HG03558 (cell line): Measurements from ENCODE around the gene ABCB8.

Experiments used
- ATAC-seq: cut with Tn5 transposase; IDR thresholded peaks from one replicate; pipeline ENCODE4 v1.9.1; 2021; ENCODE audit warnings: moderate number of reproducible peaks; ENCODE audit not compliant: unreplicated experiment; ENCODE audit errors: extremely low read depth

ABCB8 gene

DNA sequence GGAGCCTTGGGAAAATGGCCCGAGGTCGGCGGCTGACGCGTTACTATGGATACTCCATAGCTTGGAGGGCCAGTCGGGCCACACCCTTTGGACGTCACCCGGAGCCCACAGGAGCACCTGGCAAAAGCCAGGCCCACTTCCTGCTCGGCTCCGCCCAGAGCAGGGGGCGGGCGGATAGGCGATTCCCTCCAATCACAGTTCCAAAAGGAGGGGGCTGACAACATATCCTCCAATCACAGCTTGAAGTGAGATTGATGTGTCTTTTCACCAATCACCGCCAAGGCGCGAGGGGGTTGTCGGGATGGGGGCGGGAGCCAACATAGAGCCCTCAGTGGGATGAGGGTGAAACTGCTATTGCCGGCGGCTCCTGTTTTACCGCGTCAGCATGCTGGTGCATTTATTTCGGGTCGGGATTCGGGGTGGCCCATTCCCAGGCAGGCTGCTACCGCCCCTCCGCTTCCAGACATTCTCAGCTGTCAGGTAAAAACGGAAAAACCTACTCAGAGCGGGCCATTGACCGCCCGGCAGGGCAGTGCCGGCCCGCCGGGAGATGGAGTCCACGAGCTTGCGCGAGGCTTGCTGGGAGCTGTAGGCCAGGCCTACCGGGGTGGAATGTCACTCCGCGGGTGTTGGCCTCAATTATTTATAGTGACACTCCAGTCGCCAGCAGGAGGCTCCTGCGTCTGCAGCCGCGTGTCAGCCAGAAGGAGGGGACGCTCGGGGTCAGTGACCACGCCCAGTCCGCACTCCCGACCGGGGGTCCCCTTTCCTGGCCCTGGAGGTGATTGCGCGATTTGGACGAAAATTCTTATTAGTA lies at the start of gene ABCB8:
Gene ABCB8 (plus strand): TSS at position 320 of the 817 bp plus-strand sequence. CDS start 66 bp downstream, at position 386.
- peak; percentile 96 for ATAC-seq

DNA sequence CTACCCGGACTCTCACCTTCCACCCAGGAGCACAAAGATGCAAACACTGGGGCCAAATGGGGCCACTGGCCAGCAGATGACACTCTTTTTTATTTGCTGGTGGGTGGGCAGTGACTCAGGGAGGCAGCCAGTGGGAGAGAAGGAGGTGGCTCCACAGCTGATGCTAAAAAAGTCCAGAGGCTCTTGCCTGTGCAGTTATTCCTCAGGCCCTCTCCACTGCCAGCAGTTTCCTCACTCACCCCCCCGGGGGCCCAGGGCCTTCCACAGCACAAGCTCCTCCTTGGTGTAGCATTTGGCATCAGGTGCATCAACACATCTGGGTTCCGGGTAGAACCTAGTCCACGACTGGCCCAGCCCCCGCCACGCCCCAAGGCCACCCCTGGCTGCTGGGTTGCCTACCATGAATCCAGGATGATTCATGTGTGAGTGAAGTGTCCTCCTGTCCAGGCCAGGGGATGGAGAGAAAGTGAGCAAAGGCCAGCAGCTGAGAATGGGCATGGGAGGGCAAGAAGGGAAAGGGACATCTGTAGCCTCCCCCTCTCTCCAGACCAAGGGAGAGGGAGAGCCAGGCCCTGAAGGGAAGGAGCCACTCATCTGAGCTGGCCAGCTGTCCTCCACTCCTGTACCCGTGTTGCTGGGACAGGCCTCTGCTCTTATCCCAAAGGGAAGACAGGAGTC lies 48.4 kb upstream of the ABCB8 start:
- no peak for ATAC-seq

DNA sequence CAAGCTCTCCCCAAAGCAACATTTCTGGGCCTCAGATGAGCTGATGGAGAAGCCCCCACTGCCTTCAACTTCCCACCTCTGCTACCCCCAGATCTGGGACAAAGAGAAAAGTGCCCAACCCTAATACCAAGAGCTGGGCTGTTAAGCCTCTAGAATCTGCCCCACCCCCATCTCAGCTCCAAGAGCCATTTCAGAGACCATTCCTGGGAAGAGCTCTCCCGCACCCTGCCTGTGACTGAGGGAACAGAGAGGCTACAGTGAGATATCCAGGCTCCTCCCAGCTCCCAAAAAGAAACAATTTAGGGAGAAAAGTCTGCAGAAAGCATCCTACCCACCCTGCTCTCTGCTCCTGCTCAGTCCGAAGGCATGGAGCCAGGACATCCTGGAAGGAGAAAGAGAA lies 47.6 kb upstream of the ABCB8 start:
- ATAC-seq, result no peak

DNA sequence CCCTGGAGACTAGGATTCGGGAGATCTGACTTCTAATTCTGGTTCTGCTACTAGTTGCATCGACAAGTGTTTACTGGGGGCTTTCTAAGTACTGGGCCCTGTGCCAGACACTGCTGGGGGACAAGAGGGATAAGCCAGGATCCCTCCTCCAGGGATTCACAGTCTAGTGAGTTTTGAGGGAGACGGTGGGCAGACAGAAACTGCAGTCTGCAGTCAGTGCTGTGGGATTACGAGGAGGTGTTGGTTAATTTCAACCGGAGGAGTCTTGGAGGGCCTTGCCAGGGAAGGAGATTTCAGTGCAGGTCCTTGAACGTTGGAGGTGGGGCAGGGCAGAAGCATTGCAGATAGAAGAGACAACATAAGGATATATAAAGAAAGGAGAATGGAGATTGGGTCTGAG lies 46.6 kb upstream of the ABCB8 start:
- ATAC-seq, result no peak

DNA sequence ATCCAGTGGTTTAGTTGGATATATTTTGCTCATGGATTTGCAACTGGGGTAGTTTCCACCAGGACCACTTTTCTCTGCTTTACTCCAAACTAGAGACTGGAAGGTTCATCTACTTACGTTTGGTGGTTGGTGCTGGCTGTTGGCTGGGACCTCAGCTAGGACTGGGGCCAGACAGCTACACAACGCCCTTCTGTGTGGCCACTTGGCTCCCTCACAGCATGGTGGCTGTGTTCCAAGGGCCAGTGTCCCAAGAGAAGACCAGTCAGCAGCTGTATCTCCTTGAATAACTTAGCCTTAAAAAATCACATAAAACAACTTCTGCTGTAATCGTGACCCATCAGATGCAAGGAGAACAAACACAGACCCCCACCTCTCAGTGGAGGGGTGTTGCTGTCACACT lies 45.9 kb upstream of the ABCB8 start:
- no peak for ATAC-seq

DNA sequence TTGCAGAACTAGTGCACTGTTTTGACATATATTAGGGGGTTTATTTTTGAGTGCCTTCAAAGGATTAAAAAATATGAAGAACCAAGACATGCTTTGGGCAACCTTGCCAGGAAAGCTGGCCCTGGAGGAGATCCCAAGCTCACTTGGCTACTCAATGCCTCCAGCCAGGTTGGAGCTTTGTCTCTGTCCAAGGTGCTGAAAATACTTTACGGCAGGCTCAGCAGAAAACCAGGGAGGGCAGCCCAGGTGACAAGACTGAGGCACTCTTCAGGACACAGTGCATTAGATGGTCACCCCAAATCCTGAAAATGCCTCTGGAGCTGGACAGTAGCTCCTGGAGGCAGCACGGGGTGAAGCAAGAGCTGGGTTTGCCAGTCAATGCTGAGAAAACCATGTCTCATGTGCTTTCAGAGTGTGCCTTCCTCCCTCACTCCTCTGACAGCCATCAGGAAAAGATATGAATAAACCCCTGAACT lies 44.3 kb upstream of the ABCB8 start:
- ATAC-seq, result no peak

DNA sequence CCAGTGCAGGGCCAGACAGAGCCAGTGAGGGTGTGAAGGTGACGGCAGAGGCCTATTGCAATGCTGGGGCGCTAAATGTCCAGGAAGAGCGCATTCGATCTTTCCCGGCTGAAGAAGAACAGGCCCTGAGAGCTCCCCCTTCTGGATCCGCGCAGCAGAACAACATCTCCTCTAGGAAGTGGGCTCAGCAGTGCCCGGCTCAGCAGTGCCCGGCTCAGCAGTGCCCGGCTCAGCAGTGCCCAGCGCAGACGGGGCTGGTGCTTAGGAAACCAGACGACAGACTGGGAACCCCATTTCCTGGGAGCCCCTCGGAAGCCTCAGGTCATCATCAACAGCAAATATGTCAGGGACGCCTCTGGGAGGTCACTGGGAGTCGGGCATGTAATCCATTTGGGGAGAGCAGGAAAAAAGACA lies 42.1 kb upstream of the ABCB8 start:
- no peak for ATAC-seq

DNA sequence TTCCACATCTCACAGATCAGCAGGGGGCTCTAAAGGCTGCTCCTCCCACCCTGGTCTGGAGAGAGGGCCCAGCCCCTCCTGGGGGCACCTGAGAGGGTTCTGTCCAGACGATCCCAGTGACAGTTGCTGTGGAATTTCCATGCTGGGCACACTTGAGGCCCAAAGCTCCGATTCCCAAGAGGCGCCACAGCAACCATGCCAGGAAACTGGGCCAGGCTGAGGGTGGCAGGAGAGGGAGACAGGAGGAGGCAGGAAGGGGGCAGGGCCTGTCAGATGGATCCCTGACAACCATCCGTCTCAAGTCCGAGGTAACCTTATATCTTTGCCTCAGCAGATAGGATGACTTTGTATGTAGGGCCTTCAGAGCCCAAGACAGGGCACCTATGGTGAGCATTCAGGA lies 41.7 kb upstream of the ABCB8 start:
- no peak for ATAC-seq

DNA sequence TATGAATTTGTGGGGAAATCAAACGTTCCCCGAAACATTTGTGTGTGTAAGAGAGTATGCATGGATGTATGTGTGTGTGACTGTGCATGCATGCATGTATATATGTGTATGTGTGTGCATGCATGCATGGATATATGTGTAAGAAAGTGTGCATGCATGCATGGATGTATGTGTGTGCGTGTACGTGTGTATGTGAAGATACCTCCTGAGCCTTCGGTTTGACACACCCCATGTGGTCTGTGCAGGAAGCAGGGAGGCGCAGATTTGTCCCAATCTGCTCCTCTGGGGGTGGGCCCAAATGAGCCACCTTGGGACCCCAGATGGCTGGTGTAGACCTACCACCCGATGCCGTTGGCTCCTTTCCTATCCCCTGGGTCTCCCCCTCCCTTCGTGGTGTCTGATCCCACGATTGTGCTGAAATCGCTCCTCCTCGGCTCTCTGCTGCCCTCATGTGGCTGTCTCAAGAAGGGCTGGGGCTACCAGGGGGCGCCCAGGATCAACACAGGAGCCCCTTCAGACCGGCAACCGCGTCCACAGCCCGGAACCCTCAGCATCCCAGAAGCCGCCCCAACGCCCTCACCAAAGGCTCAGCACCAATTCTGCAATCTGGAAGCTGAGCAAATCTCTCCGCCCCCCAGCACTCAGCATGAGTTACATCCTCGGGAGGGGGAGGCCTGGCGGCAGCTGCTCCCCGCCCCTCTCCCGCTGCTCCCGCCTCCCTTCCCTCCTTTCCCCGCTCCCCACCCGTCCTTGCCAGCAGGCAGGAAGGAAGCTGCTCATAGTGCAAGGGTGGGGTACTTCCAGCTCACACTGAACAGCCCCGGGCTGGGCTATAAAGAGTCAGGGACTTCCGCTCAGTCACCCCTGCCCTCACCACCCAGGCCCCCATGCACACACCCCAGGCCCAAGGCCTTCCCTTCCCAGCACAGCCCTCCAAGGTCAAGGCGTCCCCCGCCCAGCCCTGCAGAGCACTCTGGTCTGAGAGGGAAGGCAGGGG lies 39.7 kb upstream of the ABCB8 start:
- ATAC-seq, result no peak

DNA sequence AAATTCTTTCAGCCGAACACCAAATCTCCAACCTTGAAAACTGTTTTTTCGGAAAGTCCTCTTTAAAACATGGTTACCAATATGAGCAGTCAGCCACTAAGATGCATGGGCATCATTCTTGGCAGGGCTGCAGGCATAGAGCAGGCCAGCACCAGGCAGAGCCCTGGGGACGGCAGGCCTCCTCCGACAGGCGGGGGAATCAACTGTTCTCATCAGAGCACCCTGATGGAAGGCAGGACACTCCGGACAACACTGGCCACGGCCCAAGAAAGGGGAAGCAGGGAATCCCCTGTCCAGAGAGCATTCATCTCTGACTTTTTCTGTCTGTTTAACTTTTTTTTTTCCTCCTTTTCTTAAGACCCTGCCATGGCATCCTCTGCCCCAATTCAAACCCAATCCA lies 38.8 kb upstream of the ABCB8 start:
- ATAC-seq, result no peak

DNA sequence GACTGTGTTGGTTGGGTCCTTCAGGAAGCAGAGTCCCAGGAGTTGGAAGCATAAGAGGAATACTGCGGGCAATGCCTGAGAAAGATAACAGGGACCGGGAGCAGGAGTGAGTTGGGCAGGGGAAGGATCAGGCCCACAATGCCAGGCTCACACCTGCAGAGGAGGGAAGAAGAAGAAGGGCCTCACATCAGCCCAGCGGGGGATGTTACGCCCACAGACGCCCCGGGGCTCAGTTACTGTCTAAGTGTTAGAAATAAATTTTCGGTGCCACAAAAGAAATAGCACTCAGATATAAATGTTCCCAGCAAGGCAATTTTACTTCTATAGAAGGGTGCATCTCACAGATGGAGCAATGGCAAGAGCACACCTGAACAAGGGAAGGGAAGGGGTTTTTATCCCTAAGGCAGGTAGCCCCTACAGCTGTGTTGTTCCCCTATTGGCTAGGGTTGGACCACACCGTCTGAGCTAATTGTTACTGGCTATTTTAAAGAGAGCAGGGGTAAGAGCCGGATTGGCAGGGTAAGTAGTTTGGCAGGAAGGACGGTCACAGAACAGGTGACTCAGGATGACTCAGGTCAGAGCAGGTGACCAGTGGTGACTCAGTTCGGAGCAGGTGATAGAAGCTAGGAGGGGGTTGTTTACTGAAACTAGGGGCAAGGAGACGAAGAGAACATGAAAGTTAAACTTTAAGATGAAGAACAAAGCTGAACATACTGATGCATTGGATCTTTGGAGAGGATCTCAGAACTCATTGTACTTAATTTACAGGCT lies 37.6 kb upstream of the ABCB8 start, which contains the start of gene NOS3:
Gene NOS3 (plus strand): TSS at position 602 of the 771 bp plus-strand sequence. CDS start 2,787 bp downstream, outside the sequence.
- ATAC-seq, result no peak

DNA sequence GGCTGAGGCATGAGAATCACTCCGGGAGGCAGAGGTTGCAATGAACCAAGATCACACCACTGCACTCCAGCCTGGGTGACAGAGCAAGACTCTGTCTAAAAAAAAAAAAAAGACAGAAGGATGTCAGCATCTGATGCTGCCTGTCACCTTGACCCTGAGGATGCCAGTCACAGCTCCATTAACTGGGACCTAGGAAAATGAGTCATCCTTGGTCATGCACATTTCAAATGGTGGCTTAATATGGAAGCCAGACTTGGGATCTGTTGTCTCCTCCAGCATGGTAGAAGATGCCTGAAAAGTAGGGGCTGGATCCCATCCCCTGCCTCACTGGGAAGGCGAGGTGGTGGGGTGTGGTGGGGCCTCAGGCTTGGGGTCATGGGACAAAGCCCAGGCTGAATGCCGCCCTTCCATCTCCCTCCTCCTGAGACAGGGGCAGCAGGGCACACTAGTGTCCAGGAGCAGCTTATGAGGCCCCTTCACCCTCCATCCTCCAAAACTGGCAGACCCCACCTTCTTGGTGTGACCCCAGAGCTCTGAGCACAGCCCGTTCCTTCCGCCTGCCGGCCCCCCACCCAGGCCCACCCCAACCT lies 36.1 kb upstream of the ABCB8 start:
- no peak for ATAC-seq

DNA sequence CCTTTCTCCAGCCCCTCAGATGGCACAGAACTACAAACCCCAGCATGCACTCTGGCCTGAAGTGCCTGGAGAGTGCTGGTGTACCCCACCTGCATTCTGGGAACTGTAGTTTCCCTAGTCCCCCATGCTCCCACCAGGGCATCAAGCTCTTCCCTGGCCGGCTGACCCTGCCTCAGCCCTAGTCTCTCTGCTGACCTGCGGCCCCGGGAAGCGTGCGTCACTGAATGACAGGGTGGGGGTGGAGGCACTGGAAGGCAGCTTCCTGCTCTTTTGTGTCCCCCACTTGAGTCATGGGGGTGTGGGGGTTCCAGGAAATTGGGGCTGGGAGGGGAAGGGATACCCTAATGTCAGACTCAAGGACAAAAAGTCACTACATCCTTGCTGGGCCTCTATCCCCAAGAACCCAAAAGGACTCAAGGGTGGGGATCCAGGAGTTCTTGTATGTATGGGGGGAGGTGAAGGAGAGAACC lies 35.4 kb upstream of the ABCB8 start:
- no peak for ATAC-seq

DNA sequence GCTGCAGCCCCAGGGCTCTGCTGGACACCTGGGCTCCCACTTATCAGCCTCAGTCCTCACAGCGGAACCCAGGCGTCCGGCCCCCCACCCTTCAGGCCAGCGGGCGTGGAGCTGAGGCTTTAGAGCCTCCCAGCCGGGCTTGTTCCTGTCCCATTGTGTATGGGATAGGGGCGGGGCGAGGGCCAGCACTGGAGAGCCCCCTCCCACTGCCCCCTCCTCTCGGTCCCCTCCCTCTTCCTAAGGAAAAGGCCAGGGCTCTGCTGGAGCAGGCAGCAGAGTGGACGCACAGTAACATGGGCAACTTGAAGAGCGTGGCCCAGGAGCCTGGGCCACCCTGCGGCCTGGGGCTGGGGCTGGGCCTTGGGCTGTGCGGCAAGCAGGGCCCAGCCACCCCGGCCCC lies 34.7 kb upstream of the ABCB8 start:
- ATAC-seq, result no peak

DNA sequence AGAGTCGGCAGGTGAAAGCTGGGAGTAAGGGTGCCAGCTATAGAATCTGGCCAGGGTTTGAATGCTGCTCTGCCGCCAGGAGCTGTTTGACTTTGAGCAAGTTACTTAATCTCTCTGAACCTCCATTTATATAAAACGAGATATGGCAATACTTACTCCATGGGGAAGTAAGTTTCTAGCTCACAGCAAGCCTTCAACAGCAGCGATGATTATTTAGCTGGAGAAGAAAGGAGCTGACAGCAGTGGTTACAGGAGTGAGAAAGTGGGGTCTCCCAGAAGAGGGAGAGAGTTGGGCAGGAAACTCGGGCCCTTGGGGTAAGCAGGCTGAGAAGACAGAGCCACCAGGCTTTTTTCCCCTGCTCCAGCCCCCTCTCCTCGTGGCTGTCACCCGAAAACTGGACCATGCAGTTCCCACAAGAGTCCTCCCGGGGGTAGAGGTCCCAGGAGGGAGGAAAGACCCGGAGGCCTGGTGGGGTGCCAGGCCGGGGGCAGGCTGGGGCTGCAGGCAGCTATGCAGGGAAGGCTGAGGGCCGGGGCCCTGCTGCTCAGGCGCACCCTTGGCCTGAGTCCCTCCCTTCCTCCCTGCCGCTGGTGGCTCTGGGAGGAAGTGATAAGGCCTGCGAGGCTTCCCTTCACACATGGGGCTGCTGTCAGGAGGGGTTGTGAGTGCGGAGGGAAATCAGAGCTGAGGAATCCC lies 34.0 kb upstream of the ABCB8 start:
- no peak for ATAC-seq

DNA sequence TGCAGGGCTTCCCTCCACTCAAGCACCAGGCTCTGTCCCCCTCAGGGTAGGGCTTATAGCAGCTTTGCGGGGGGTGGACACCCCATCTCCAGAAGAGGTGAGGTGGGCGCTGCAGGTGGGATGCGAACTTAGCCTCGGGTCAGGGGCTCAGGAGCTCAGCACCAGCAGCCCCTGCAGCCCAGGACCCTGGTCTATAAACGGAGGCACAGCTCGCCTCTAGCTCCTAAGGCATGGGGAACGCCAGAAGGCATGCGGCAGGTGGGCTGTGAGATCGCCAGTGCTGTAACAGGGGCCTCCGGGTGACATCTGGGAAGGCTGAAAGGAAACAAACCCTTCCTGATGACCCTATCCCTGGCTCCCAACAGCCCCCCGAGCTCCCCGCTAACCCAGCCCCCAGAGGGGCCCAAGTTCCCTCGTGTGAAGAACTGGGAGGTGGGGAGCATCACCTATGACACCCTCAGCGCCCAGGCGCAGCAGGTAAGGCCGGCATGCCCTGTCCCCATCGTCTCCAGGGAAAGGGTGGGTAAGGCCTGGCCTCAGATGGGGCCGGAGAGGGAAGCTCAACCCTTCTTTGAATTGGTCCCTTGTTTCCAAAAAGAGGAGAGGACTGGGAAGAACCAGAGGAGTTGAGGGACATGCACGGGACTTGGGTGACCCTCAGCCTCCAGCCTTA lies 33.3 kb upstream of the ABCB8 start:
- no peak for ATAC-seq

DNA sequence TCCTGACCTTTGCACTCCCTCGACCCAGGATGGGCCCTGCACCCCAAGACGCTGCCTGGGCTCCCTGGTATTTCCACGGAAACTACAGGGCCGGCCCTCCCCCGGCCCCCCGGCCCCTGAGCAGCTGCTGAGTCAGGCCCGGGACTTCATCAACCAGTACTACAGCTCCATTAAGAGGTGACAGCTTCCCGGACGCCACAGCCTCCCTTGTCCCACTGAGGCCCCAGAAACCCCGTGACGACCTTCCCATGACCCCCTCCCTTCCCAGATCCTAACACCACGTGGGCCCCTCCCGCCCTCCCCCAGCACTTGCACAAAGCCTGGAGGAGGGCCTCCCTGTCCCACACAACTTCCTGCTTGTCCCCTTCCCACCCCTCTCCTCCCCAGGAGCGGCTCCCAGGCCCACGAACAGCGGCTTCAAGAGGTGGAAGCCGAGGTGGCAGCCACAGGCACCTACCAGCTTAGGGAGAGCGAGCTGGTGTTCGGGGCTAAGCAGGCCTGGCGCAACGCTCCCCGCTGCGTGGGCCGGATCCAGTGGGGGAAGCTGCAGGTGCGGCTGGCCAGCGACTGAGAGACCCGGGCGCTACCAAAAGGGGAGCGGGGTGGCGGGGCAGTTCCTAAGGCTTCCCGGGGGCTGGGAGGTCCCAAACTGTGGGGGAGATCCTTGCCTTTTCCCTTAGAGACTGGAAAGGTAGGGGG lies 31.7 kb upstream of the ABCB8 start:
- ATAC-seq, result no peak
